BLaER1 treated with 17β-estradiol and CSF1 and Interleukin-3, amounts not matched to agents 10 nM and 100 nM (cell line): ENCODE data around the gene TMEM129.

ENCODE experiments used
- H3K27ac ChIP-seq, 11 experiments: shearing (Covaris generic); formaldehyde crosslinking; 2 replicates each; pipeline ENCODE4 v1.8.1; 2022
- H3K27me3 ChIP-seq, 11 experiments: shearing (Covaris generic); formaldehyde crosslinking; 2 replicates each; pipeline ENCODE4 v1.8.1; 2022
- H3K36me3 ChIP-seq, 11 experiments: shearing (Covaris generic); formaldehyde crosslinking; 2 replicates each; pipeline ENCODE4 v1.8.1; 2022
- H3K4me1 ChIP-seq, 10 experiments: shearing (Covaris generic); formaldehyde crosslinking; 2 replicates each; pipeline ENCODE4 v1.8.1; 2022
- H3K4me2 ChIP-seq, 11 experiments: shearing (Covaris generic); formaldehyde crosslinking; 2 replicates each; pipeline ENCODE4 v1.8.1; 2022
- H3K4me3 ChIP-seq, 10 experiments: shearing (Covaris generic); formaldehyde crosslinking; 2 replicates each; pipeline ENCODE4 v1.8.1; 2022
- H3K9ac ChIP-seq, 11 experiments: shearing (Covaris generic); formaldehyde crosslinking; 2 replicates each; pipeline ENCODE4 v1.8.1; 2022
- H3K9me3 ChIP-seq, 11 experiments: shearing (Covaris generic); formaldehyde crosslinking; replicated peaks in 1 of 11; 2 replicates each; pipeline ENCODE4 v1.8.1; 2022
- H4K20me1 ChIP-seq, 11 experiments: shearing (Covaris generic); formaldehyde crosslinking; 2 replicates each; pipeline ENCODE4 v1.8.1; 2022
- Cebpa-rat ChIP-seq, 11 experiments: shearing (Covaris generic); IDR thresholded peaks; 2 replicates each; pipeline ENCODE4 v1.8.1; 2022

TMEM129 gene

DNA sequence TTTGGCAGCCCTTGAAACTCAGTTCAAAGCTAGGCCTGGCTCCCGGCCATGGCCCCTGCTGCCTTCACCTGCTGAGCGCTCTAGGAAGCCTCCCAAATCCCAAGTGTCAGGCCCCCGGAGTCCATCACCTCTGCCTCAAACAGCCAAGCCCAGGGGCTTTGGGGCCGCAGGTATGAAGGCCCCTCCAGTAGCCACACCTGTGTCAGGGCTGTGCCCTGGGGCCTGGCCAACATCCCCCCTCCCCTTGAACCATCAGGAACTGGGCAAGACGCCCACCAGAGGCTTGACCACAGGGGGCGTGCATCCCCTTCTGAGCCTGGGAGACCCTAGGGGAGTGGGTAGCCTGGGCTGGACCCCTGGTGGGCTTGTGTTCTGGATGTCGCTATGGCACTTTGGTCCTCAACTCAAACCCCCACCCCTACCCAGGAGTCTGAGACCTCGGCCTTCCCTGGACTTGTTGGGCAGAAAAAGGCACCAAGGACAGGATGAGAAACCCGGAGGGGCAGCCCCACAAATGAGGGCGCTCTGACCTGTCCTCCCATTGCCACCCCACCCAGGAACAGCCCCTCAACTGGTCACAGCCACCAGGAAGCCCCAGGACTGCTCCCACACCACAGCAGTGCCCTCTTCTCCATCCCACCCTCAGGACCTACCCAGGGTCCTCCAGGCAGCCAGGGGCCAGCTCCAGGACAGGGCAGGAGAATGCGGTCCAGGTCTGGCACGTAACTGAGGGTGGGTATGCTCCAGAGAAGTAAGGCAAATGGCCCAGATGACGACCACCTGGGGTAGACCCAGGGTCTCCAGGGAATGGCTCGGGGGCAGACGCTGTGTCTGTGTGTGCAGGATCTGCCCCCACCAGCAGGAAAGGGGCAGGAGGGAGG lies 4.8 kb downstream of the TMEM129 start:
- Histone ChIP-seq H3K9ac (peak overlapping the region; percentile 88 to 100 (median 99)), H4K20me1 (peaks cover 34 to 81% (median 62%) of the 10 kb centered on the region in 11 experiments), H3K27ac (peak overlapping the region in 10 of 11 experiments; percentile 69 to 100 (median 100); a peak in 20 of 22 replicates), H3K9me3 (no peaks in the 10 kb centered on the region), H3K4me2 (peak overlapping the region; percentile 95 to 100 (median 99)), H3K27me3 (no peaks in the 10 kb centered on the region), H3K4me3 (peak overlapping the region in 8 of 10 experiments; percentile 27 to 99 (median 94); a peak in 15 of 20 replicates), H3K4me1 (peaks cover 71 to 75% (median 73%) of the 10 kb centered on the region in 10 experiments), H3K36me3 (peaks cover 12 to 30% (median 20%) of the 10 kb centered on the region in 11 experiments; a peak in 18 of 22 replicates)
- TF ChIP-seq Cebpa-rat (IDR thresholded peaks at IDR 0.05): no peak

- H4K20me1 ChIP-seq: peaks cover 45 to 91% (median 73%) of the 10 kb centered on the region in 11 experiments
- H3K4me2 ChIP-seq: peak overlapping the region; percentile 95 to 100 (median 99)
- peaks cover 78 to 83% (median 81%) of the 10 kb centered on the region in 10 experiments for H3K4me1 ChIP-seq
- peaks cover 15 to 36% (median 24%) of the 10 kb centered on the region in 11 experiments; a peak in 18 of 22 replicates for H3K36me3 ChIP-seq
- no peaks in the 10 kb centered on the region for H3K27me3 ChIP-seq
- peak overlapping the region; percentile 88 to 100 (median 99); a peak in 21 of 22 replicates for H3K9ac ChIP-seq
- H3K4me3 ChIP-seq: peak overlapping the region; percentile 15 to 99 (median 92); a peak in 18 of 20 replicates
- H3K27ac ChIP-seq: peak overlapping the region; percentile 66 to 100 (median 100)
- no peaks in the 10 kb centered on the region for H3K9me3 ChIP-seq
- TF ChIP-seq Cebpa-rat (IDR thresholded peaks at IDR 0.05): peak in 1 of 11 experiments; percentile 24; a peak in 1 of 22 replicates
Observed at GRCh38 chr4:1715002-1715758, 5.9 kb downstream of the TMEM129 start.

- Histone ChIP-seq H3K27me3 (no peaks in the 10 kb centered on the region), H4K20me1 (peaks cover 51 to 91% (median 73%) of the 10 kb centered on the region in 11 experiments), H3K4me2 (peak overlapping the region; percentile 95 to 100 (median 99)), H3K27ac (peak overlapping the region; percentile 66 to 100 (median 100); a peak in 21 of 22 replicates), H3K9me3 (no peaks in the 10 kb centered on the region), H3K4me1 (peaks cover 78 to 83% (median 81%) of the 10 kb centered on the region in 10 experiments), H3K36me3 (peaks cover 22 to 42% (median 31%) of the 10 kb centered on the region in 11 experiments; a peak in 20 of 22 replicates), H3K4me3 (peak overlapping the region; percentile 72 to 99 (median 94)), H3K9ac (peak overlapping the region; percentile 96 to 100 (median 99); a peak in 21 of 22 replicates)
- no peak for TF ChIP-seq Cebpa-rat (IDR thresholded peaks at IDR 0.05)
Observed at GRCh38 chr4:1714303-1715001, 6.7 kb downstream of the TMEM129 start.

DNA sequence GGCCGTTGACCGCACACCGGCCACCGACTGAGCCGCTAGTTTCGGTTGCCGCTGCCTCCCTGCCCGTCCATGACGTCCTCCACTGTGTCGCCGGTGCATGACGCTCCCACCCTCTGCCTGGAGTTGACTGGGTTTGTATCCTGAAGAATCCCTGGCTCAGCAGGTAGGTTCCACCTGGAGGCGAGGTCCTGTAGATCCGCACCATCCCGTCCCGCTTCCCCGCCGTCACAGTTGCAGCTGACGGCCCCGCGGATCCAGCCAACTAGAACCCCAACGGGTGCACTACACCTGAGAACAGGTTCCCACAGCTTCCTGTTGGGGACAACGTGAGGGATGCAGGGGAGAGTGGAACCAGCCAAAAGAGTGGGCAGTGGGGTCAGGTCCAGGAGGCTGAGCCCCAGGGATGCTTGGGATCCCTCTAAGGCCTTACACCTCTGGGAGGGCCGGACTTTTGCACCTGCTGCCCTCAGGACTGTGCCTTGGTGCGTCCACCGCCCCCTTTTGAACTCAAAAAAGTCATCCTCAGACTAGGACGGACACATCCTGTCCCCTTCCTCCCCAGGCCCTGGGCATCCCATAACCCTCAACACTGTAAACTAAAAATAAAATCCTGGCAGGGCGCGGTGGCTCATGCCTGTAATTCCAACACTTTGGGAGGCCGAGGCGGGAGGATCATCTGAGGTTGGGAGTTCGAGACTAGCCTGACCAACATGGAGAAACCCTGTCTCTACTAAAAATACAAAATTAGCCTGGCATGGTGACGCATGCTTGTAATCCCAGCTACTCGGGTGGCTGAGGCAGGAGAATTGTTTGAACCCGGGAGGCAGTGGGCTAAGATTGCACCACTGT lies 7.9 kb downstream of the TMEM129 start:
- no peaks in the 10 kb centered on the region for H3K27me3 ChIP-seq
- H3K27ac ChIP-seq: peak overlapping the region; percentile 98 to 100 (median 100); a peak in 21 of 22 replicates
- peaks cover 57 to 91% (median 73%) of the 10 kb centered on the region in 11 experiments for H4K20me1 ChIP-seq
- peak overlapping the region; percentile 72 to 99 (median 94) for H3K4me3 ChIP-seq
- peaks cover 77 to 83% (median 80%) of the 10 kb centered on the region in 10 experiments for H3K4me1 ChIP-seq
- peaks cover 25 to 52% (median 44%) of the 10 kb centered on the region in 11 experiments; a peak in 20 of 22 replicates for H3K36me3 ChIP-seq
- no peaks in the 10 kb centered on the region for H3K9me3 ChIP-seq
- TF ChIP-seq Cebpa-rat (IDR thresholded peaks at IDR 0.05): no peak
- H3K4me2 ChIP-seq: peak overlapping the region; percentile 95 to 100 (median 99)
- peak overlapping the region; percentile 96 to 100 (median 99) for H3K9ac ChIP-seq

GRCh38 chr4:1712216-1713002 lies 8.7 kb downstream of the TMEM129 start, which contains the start of gene SLBP:
Gene SLBP, minus strand, starts transcription at chr4:1712319. Its CDS starts 131 bp downstream, at chr4:1712188.
- H3K9me3 ChIP-seq: no peaks in the 10 kb centered on the region
- H3K27me3 ChIP-seq: no peaks in the 10 kb centered on the region
- H3K4me1 ChIP-seq: peaks cover 72 to 83% (median 77%) of the 10 kb centered on the region in 10 experiments
- peaks cover 20 to 52% (median 44%) of the 10 kb centered on the region in 11 experiments; a peak in 20 of 22 replicates for H3K36me3 ChIP-seq
- H4K20me1 ChIP-seq: peaks cover 56 to 91% (median 73%) of the 10 kb centered on the region in 11 experiments
- peak within 1 kb of the TSS; percentile 98 to 100 (median 100) for H3K27ac ChIP-seq
- H3K4me3 ChIP-seq: peak within 1 kb of the TSS; percentile 72 to 99 (median 94)
- TF ChIP-seq Cebpa-rat (IDR thresholded peaks at IDR 0.05): no peak
- H3K9ac ChIP-seq: peak within 1 kb of the TSS; percentile 96 to 100 (median 99)
- peak within 1 kb of the TSS; percentile 95 to 100 (median 99) for H3K4me2 ChIP-seq

GRCh38 chr4:1711571-1712215 lies 9.4 kb downstream of the TMEM129 start:
- no peak for TF ChIP-seq Cebpa-rat (IDR thresholded peaks at IDR 0.05)
- Histone ChIP-seq H3K9me3 (no peaks in the 10 kb centered on the region), H3K4me2 (peak overlapping the region; percentile 83 to 100 (median 98)), H3K4me1 (peaks cover 65 to 76% (median 70%) of the 10 kb centered on the region in 10 experiments), H3K9ac (peak overlapping the region; percentile 96 to 100 (median 99)), H3K27ac (peak overlapping the region; percentile 98 to 100 (median 100)), H3K27me3 (no peaks in the 10 kb centered on the region), H3K4me3 (peak overlapping the region; percentile 72 to 99 (median 94)), H3K36me3 (peaks cover 14 to 52% (median 41%) of the 10 kb centered on the region in 11 experiments), H4K20me1 (peaks cover 52 to 89% (median 71%) of the 10 kb centered on the region in 11 experiments; a peak in 21 of 22 replicates)
